A549 (cell line): ENCODE measurements around the gene ASXL2. TPM values are rescaled to one million over a fixed set of nuclear protein-coding genes. Genes with fewer than 3 reads are reported as not detected.
"Not testable (repeated sequence)": the region's sequence is repeated elsewhere in the genome, so short reads cannot be mapped to it uniquely, and the experiment has no call there.

ENCODE experiments used
- ATAC-seq, 2 experiments: fragments of 200-7000 bp in 1 of 2; fragments of >200 bp in 1 of 2; cut with Nextera tagmentation in 1 of 2; cut with Tn5 transposase in 1 of 2; 3 replicates each; pipeline versions ENCODE4 v1.8.0 to v1.9.1; 2018 to 2020; ENCODE audit warnings: mild to moderate bottlenecking in 1 of 2, moderate library complexity in 1 of 2
- CTCF ChIA-PET: fragments of 300-600 bp; sonication (Branson Sonifier 250); formaldehyde crosslinking; extraction: SDS; loops from one replicate; lab custom pipeline; 2021; ENCODE audit warnings: antibody characterized with exemption, inconsistent platforms; lab: Yijun Ruan, JAX
- POLR2A ChIA-PET: fragments of 350-600 bp; formaldehyde crosslinking; extraction: SDS; loops from one replicate; lab custom pipeline; 2021; ENCODE audit warnings: antibody characterized with exemption, inconsistent platforms; lab: Yijun Ruan, JAX
- DNase-seq, 2 experiments: peaks; one replicate each; pipeline versions ENCODE4 v3.0.0 to v3.0.0-alpha.2; 2011 to 2016; ENCODE audit warnings: low read depth in 1 of 2, low spot score in 1 of 2
- FAIRE-seq: peaks from 2 replicates; lab custom pipeline; 2011; peaks lifted over from hg19 to GRCh38; lab: Jason Lieb, UNC
- H3K27ac ChIP-seq, 2 experiments: fragments of >200 bp; sonication (Bioruptor Twin); formaldehyde crosslinking; 3 replicates each; pipeline ENCODE4 v1.5.1; 2016 to 2017
- H3K4me1 ChIP-seq: fragments of >200 bp; sonication (Bioruptor Twin); formaldehyde crosslinking; 3 replicates; pipeline ENCODE4 v1.6.1; 2016
- H3K4me2 ChIP-seq: fragments of >200 bp; sonication (Bioruptor Twin); formaldehyde crosslinking; 3 replicates; pipeline ENCODE4 v1.6.1; 2016
- H3K4me3 ChIP-seq: fragments of >200 bp; sonication (Bioruptor Twin); formaldehyde crosslinking; 3 replicates; pipeline ENCODE4 v1.5.1; 2016
- H3K9me3 ChIP-seq: fragments of >200 bp; sonication (Bioruptor Twin); formaldehyde crosslinking; 3 replicates; pipeline ENCODE4 v1.6.1; 2016
- CEBPB ChIP-seq, 2 experiments: fragments of >200 bp in 1 of 2; sonication (Bioruptor Twin) in 1 of 2; formaldehyde crosslinking in 1 of 2; IDR thresholded peaks; 2 replicates each; pipeline ENCODE4 v1.6.1; 2012 to 2016
- EP300 ChIP-seq, 2 experiments: fragments of >200 bp; sonication (Bioruptor Twin); formaldehyde crosslinking; IDR thresholded peaks; 2 replicates in 1 of 2; 3 replicates in 1 of 2; pipeline ENCODE4 v1.6.1; 2016 to 2017
- FOXS1 ChIP-seq: fragments of 250-450 bp; sonication (Bioruptor Pico); IDR thresholded peaks from 2 replicates; pipeline ENCODE4 v1.5.0; 2020; ENCODE audit warnings: mild to moderate bottlenecking, moderate library complexity
- GATA3 ChIP-seq: IDR thresholded peaks from 2 replicates; pipeline ENCODE4 v1.6.1; 2012; ENCODE audit warnings: borderline replicate concordance
- HOXB5 ChIP-seq: fragments of 250-450 bp; sonication (Bioruptor Pico); IDR thresholded peaks from 2 replicates; pipeline ENCODE4 v1.5.0; 2020; ENCODE audit warnings: mild to moderate bottlenecking, moderate library complexity
- MAFK ChIP-seq: fragments of 450-650 bp; IDR thresholded peaks from 2 replicates; pipeline ENCODE4 v1.6.1; 2014; ENCODE audit not compliant: partially characterized antibody
- SREBF2 ChIP-seq: fragments of 450-650 bp; IDR thresholded peaks from 2 replicates; pipeline ENCODE4 v1.6.1; 2014; ENCODE audit warnings: mild to moderate bottlenecking, moderate library complexity
- WGBS: methylation state at CpG from one replicate; pipeline ENCODE4 v1.1.6; 2017; ENCODE audit errors: missing lambda C conversion rate; 5-methylcytosine and 5-hydroxymethylcytosine counted together
- polyA plus RNA-seq, 4 experiments: library from polyadenylated mRNA; depleted of rRNA in 3 of 4; stranded (reverse); fragments of >200 nt; fragmentation: RNase III in 1 of 4; extraction: RNeasy Plus Mini Kit Qiagen cat#74134 plus additional on column Dnase treatment in 1 of 4; gene quantifications; 2 replicates in 3 of 4; 3 replicates in 1 of 4; pipeline ENCODE4 v1.2.3, GENCODE V29; 2011 to 2017
- TF ChIP-seq, protein P1 (sequence below): fragments of 200-600 bp; sonication (generic); IDR thresholded peaks from 2 replicates; pipeline ENCODE4 v1.6.1; 2016; ENCODE audit warnings: antibody characterized with exemption, mild to moderate bottlenecking, moderate library complexity
- TF ChIP-seq, protein P2 (sequence below): IDR thresholded peaks from 2 replicates; pipeline ENCODE4 v1.6.1; 2012
- TF ChIP-seq, protein P3 (sequence below): fragments of >200 bp; sonication (Bioruptor Twin); formaldehyde crosslinking; IDR thresholded peaks from 2 replicates; pipeline ENCODE4 v1.6.1; 2016

ASXL2 gene
- polyA plus RNA-seq, 2 of the 4 experiments (the other 2 are of a cell fraction) = 10.3 to 26.4 TPM

GRCh38 chr2:25926984-25927756, 48.9 kb upstream of the ASXL2 start:
- ChIA-PET CTCF (interaction anchor here (1.3 to 2.4 kb wide), 3 partner anchors 10 to 219 kb away, joined by 3 to 6 read pairs (median 5); no protein-coding TSS in a partner anchor), POLR2A (no interaction called here)
- WGBS = 79% methylated on average over 18 of the region's 18 CpGs
- Histone ChIP-seq H3K4me1 (no peaks in the 10 kb centered on the region), H3K9me3 (no peaks in the 10 kb centered on the region), H3K27ac (no peak overlapping the region), H3K4me2 (no peak overlapping the region), H3K4me3 (no peak overlapping the region)
- DNase-seq (no peak), FAIRE-seq (no peak), ATAC-seq (no peak)
- TF ChIP-seq, protein P1, sequence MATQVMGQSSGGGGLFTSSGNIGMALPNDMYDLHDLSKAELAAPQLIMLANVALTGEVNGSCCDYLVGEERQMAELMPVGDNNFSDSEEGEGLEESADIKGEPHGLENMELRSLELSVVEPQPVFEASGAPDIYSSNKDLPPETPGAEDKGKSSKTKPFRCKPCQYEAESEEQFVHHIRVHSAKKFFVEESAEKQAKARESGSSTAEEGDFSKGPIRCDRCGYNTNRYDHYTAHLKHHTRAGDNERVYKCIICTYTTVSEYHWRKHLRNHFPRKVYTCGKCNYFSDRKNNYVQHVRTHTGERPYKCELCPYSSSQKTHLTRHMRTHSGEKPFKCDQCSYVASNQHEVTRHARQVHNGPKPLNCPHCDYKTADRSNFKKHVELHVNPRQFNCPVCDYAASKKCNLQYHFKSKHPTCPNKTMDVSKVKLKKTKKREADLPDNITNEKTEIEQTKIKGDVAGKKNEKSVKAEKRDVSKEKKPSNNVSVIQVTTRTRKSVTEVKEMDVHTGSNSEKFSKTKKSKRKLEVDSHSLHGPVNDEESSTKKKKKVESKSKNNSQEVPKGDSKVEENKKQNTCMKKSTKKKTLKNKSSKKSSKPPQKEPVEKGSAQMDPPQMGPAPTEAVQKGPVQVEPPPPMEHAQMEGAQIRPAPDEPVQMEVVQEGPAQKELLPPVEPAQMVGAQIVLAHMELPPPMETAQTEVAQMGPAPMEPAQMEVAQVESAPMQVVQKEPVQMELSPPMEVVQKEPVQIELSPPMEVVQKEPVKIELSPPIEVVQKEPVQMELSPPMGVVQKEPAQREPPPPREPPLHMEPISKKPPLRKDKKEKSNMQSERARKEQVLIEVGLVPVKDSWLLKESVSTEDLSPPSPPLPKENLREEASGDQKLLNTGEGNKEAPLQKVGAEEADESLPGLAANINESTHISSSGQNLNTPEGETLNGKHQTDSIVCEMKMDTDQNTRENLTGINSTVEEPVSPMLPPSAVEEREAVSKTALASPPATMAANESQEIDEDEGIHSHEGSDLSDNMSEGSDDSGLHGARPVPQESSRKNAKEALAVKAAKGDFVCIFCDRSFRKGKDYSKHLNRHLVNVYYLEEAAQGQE = no peak

GRCh38 chr2:25922501-25922900, 44.2 kb upstream of the ASXL2 start:
- DNase-seq (no peak), ATAC-seq (no peak), FAIRE-seq (no peak)
- H3K9me3 ChIP-seq = no peaks in the 10 kb centered on the region
- no peak overlapping the region for H3K4me3 ChIP-seq
- 81% methylated on average over 2 of the region's 2 CpGs for WGBS
- no peak overlapping the region for H3K27ac ChIP-seq
- ChIA-PET POLR2A (interaction anchor here (1.3 kb wide), 1 partner anchor 44 kb away, joined by 5 read pairs; the partner anchor contains the start of gene ASXL2), CTCF (interaction anchor here (0.9 to 1.7 kb wide), 2 partner anchors 32 to 69 kb away, joined by 3 to 4 read pairs; no protein-coding TSS in a partner anchor)
- no peak overlapping the region for H3K4me2 ChIP-seq
- no peaks in the 10 kb centered on the region for H3K4me1 ChIP-seq
- TF ChIP-seq EP300 (IDR thresholded peaks at IDR 0.05) = no peak
- TF ChIP-seq, protein P2, sequence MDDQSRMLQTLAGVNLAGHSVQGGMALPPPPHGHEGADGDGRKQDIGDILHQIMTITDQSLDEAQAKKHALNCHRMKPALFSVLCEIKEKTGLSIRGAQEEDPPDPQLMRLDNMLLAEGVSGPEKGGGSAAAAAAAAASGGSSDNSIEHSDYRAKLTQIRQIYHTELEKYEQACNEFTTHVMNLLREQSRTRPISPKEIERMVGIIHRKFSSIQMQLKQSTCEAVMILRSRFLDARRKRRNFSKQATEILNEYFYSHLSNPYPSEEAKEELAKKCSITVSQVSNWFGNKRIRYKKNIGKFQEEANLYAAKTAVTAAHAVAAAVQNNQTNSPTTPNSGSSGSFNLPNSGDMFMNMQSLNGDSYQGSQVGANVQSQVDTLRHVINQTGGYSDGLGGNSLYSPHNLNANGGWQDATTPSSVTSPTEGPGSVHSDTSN = no peak

GRCh38 chr2:25920786-25921415, 42.6 kb upstream of the ASXL2 start:
- POLR2A ChIA-PET = no interaction called here
- CTCF ChIA-PET = interaction anchor here (1.2 to 1.3 kb wide), 3 partner anchors 30 to 264 kb away, joined by 3 to 9 read pairs (median 3); no protein-coding TSS in a partner anchor
- FAIRE-seq = no peak

DNA sequence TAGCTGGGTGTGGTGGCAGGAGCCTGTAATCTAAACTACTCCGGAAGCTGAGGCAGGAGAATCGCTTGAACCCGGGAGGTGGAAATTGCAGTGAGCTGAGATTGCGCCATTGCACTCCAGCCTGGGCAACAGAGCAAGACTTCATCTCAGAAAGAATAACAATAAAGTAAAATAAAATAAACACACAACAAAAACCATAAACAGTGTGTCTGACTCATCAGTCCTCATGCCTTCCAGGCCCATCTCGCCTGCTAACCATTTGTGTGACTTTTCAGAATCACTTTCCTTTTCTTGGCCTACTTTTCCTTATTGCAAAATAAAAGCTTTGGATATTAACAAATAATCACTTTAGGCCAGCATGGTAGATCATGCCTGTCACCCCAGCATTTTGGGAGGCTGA, 42.0 kb upstream of the ASXL2 start:
- POLR2A ChIA-PET = no interaction called here
- 84% methylated on average over 5 of the region's 5 CpGs for WGBS

More at GRCh38 chr2:25920786-25921415, 42.6 kb upstream of the ASXL2 start:
- WGBS = 83% methylated on average over 12 of the region's 12 CpGs
- H3K4me1 ChIP-seq = no peaks in the 10 kb centered on the region
- no peaks in the 10 kb centered on the region for H3K9me3 ChIP-seq
- ATAC-seq (no peak), DNase-seq (no peak)
- no peak for TF ChIP-seq MAFK
- H3K27ac ChIP-seq = no peak overlapping the region
- H3K4me2 ChIP-seq = no peak overlapping the region
- H3K4me3 ChIP-seq = no peak overlapping the region

DNA sequence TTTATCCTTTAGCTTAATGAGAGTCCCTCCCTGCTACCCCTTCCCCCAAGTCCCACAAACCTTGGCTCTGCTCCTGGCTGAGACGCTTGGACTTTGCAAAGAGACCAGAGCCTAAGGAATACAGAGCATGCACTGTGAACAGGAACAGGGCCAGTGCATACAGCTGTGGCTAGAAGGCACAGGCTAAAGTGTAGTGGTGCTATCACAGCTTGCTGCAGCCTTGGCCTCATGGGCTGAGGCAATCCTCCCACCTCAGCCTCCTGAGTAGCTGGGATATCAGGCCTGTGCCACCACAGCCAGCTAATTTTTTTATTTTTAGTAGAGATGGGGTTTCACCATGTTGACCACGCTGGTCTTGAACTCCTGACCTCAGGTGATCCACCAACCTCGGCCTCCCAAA, 39.5 kb upstream of the ASXL2 start:
- H3K9me3 ChIP-seq = no peaks in the 10 kb centered on the region
- DNase-seq (no peak), ATAC-seq (no peak), FAIRE-seq (no peak)
- TF ChIP-seq HOXB5 (CRISPR knock-in tag) (no peak), SREBF2 (no peak), FOXS1 (CRISPR knock-in tag) (no peak)
- TF ChIP-seq, protein P3, sequence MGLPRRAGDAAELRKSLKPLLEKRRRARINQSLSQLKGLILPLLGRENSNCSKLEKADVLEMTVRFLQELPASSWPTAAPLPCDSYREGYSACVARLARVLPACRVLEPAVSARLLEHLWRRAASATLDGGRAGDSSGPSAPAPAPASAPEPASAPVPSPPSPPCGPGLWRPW = no peak
- 54% methylated on average over 3 of the region's 3 CpGs for WGBS
- POLR2A ChIA-PET = interaction anchor here (1.5 kb wide), 1 partner anchor 39 kb away, joined by 4 read pairs; the partner anchor contains the start of gene ASXL2
- no peak overlapping the region for H3K27ac ChIP-seq
- H3K4me3 ChIP-seq = no peak overlapping the region
- CTCF ChIA-PET = interaction anchor here (1.3 kb wide), 1 partner anchor 66 kb away, joined by 6 read pairs; no protein-coding TSS in a partner anchor
- H3K4me2 ChIP-seq = no peak overlapping the region
- H3K4me1 ChIP-seq = peaks cover 11% of the 10 kb centered on the region; the same call in 2 of the 3 replicates

More for the DNA sequence above, 42.0 kb upstream of the ASXL2 start:
- H3K4me3 ChIP-seq = no peak overlapping the region
- no peak for FAIRE-seq
- TF ChIP-seq GATA3 = no peak
- TF ChIP-seq CEBPB (IDR thresholded peaks at IDR 0.05) = peak in 1 of 2 experiments; percentile 33; a peak in 1 of 4 replicates
- TF ChIP-seq, all 56 proteins: peak for 1
- CTCF ChIA-PET = interaction anchor here (1.2 to 1.3 kb wide), 2 partner anchors 30 to 66 kb away, joined by 3 to 9 read pairs; no protein-coding TSS in a partner anchor
- no peak overlapping the region for H3K27ac ChIP-seq
- DNase-seq = no peak
- H3K4me2 ChIP-seq = no peak overlapping the region
- no peak for ATAC-seq
- no peaks in the 10 kb centered on the region for H3K4me1 ChIP-seq
- H3K9me3 ChIP-seq = no peaks in the 10 kb centered on the region

DNA sequence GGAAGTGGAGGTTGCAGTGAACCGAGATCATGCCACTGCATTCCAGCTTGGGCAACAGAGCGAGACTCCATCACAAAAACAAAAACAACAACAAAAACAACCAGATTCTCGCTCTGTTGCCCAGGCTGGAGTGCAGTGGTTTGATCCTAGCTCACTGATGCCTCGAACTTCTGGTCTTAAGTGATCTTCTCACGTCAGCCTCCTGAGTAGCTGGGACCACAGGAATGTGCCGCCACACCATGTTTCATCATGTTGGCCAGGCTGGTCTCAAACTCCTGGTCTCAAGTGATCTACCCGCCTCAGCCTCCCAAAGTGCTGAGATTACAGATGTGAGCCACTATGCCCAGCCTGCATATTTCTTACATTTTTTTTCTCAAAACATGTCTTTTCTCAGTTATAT, 39.1 kb upstream of the ASXL2 start:
- WGBS = 66% methylated on average over 7 of the region's 7 CpGs
- not testable (repeated sequence) for ATAC-seq, FAIRE-seq, H3K27ac ChIP-seq, H3K4me2 ChIP-seq, DNase-seq, H3K9me3 ChIP-seq, H3K4me3 ChIP-seq
- ChIA-PET POLR2A (interaction anchor here (1.5 kb wide), 1 partner anchor 39 kb away, joined by 4 read pairs; the partner anchor contains the start of gene ASXL2), CTCF (interaction anchor here (1.3 kb wide), 1 partner anchor 66 kb away, joined by 6 read pairs; no protein-coding TSS in a partner anchor)
- H3K4me1 ChIP-seq = peaks cover 15% of the 10 kb centered on the region; the same call in 2 of the 3 replicates
